Activated CD4-positive, alpha-beta T cell treated with anti-CD3 and anti-CD28 coated beads, Interleukin-2, amount 10 ng/mL, durations not matched to agents 7 days and 5 days (primary cell): ENCODE measurements around the gene ADAM12. TPM values are rescaled to one million over a fixed set of nuclear protein-coding genes. Genes with fewer than 3 reads are reported as not detected.

Experiments used
- CTCF ChIA-PET: fragments of 350-600 bp; sonication (Branson Sonifier 250); formaldehyde crosslinking; loops from one replicate; lab custom pipeline; 2021; ENCODE audit warnings: antibody characterized with exemption; lab: Charles Lee
- POLR2A ChIA-PET: fragments of 350-600 bp; sonication (Branson Sonifier 250); formaldehyde crosslinking; loops from one replicate; lab custom pipeline; 2021; ENCODE audit warnings: antibody characterized with exemption; lab: Charles Lee
- DNase-seq: peaks from one replicate; pipeline ENCODE4 v3.0.0-alpha.2; 2020
- H3K27ac Mint-ChIP-seq: one replicate; pipeline ENCODE4 v1.8.0; 2021; ENCODE audit warnings: mild to moderate bottlenecking, moderate library complexity, mixed read lengths
- H3K27me3 Mint-ChIP-seq: one replicate; pipeline ENCODE4 v1.8.0; 2021; ENCODE audit warnings: mixed read lengths
- H3K36me3 Mint-ChIP-seq: one replicate; pipeline ENCODE4 v1.8.0; 2021; ENCODE audit warnings: low read depth, mixed read lengths
- H3K4me1 Mint-ChIP-seq: one replicate; pipeline ENCODE4 v1.8.0; 2021; ENCODE audit warnings: mixed read lengths
- H3K4me3 Mint-ChIP-seq: one replicate; pipeline ENCODE4 v1.8.0; 2021; ENCODE audit warnings: mild to moderate bottlenecking, moderate library complexity, mixed read lengths
- H3K9me3 Mint-ChIP-seq: one replicate; pipeline ENCODE4 v1.8.0; 2021; ENCODE audit warnings: mixed read lengths
- total RNA-seq, 2 experiments: library from RNA; stranded (reverse); gene quantifications; one replicate each; pipeline ENCODE4 v1.2.3, GENCODE V29; 2021

The ADAM12 gene
- total RNA-seq, 2 experiments from 2014 or later = 0.45 to 0.65 TPM

DNA sequence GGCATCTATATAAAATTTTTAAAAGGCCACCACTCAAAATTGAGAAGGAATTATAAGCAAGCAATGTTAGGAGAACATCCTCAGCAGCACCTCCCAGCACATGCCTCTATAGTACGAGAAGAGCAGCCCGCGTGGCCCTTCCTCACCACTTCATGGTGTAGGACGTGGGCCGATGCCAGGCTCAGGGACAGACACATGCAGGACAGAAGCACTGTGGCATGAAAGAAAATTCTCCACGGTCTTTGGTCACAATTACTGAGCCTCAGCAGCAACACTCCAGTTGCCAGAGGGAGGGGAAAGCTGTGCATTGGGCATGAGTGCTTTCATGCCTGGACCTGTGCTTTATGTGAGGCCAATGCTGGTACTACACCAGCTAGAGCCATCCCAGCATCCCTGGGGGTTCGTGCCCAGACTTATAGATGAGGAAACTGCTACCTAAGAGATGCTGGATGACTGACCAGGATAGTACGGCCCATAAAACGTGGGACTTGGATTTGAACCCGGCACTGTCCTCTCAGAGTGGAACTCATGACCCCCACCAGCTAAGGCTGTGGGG lies 164.7 kb downstream of the ADAM12 start:
- H3K36me3 Mint-ChIP-seq = no peaks in the 10 kb centered on the region
- no peaks in the 10 kb centered on the region for H3K9me3 Mint-ChIP-seq
- ChIA-PET CTCF (interaction anchor here (0.5 kb wide), 1 partner anchor 18 kb away, joined by 3 read pairs; no protein-coding TSS in a partner anchor), POLR2A (no interaction called here)
- no peaks in the 10 kb centered on the region for H3K27me3 Mint-ChIP-seq
- H3K4me1 Mint-ChIP-seq = no peaks in the 10 kb centered on the region
- H3K4me3 Mint-ChIP-seq = no peak overlapping the region
- no peak for DNase-seq
- H3K27ac Mint-ChIP-seq = no peak overlapping the region

DNA sequence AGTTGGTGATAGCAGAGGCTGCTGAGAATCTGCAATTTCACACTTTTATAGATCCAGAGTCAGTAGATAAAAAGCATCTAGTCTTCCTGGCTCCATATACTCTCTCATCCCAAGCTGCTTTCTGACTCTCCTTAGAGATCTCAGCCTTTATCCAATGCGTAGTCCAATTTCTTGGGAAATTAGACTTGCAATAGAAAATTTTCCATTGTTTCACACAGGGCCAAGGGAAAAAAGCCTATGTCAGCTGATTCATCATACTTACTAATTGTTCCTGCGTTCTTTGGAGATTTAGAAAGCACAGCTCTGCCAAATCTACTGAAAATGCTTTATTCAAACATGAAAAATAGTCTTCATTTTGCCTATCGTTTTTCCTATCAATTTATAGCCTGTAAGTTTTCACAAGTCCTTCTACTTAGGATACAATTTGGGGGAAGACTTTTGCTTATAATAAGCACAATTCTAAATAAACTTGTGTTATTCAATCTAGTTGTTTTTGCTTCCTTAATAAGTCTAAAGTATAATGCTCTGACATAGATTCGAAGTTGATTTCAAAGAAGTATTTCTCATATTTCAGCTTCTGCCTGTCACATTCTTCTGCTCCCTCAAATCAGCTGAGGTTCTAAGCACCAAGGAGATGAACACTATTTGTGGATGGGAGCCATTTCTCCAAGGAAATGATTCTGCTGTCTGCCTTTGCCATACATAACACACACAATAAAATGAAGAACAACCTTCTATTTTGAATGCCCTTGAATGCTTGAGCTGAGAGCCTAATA lies 165.4 kb downstream of the ADAM12 start:
- Mint-ChIP-seq H3K4me3 (no peak overlapping the region), H3K9me3 (no peaks in the 10 kb centered on the region), H3K27me3 (no peaks in the 10 kb centered on the region), H3K27ac (no peak overlapping the region), H3K4me1 (no peaks in the 10 kb centered on the region), H3K36me3 (no peaks in the 10 kb centered on the region)
- ChIA-PET CTCF (no interaction called here), POLR2A (no interaction called here)
- no peak for DNase-seq

DNA sequence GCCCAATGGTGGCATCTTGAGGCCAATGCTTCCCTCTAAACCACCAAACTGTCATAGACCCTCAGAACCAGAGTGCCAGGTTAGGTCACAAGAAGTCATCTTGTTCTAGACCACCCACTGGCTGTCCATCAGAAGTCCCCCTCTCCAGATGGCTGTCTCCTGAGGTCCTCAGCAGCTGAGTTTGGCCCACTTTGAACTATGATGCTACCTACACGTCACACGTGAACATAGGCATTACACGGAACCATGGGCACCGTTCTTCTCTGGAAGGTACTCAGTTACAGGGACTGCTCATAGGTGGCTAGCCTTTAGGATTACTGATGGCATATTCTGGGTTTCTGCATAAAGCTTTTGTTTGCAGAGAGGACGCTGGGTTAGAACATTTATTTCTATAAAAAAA lies 166.4 kb downstream of the ADAM12 start:
- Mint-ChIP-seq H3K4me1 (no peaks in the 10 kb centered on the region), H3K9me3 (no peaks in the 10 kb centered on the region), H3K36me3 (no peaks in the 10 kb centered on the region), H3K27me3 (no peaks in the 10 kb centered on the region), H3K27ac (no peak overlapping the region), H3K4me3 (no peak overlapping the region)
- POLR2A ChIA-PET = no interaction called here
- CTCF ChIA-PET = interaction anchor here (1.0 kb wide), 1 partner anchor 9 kb away, joined by 4 read pairs; no protein-coding TSS in a partner anchor
- no peak for DNase-seq

DNA sequence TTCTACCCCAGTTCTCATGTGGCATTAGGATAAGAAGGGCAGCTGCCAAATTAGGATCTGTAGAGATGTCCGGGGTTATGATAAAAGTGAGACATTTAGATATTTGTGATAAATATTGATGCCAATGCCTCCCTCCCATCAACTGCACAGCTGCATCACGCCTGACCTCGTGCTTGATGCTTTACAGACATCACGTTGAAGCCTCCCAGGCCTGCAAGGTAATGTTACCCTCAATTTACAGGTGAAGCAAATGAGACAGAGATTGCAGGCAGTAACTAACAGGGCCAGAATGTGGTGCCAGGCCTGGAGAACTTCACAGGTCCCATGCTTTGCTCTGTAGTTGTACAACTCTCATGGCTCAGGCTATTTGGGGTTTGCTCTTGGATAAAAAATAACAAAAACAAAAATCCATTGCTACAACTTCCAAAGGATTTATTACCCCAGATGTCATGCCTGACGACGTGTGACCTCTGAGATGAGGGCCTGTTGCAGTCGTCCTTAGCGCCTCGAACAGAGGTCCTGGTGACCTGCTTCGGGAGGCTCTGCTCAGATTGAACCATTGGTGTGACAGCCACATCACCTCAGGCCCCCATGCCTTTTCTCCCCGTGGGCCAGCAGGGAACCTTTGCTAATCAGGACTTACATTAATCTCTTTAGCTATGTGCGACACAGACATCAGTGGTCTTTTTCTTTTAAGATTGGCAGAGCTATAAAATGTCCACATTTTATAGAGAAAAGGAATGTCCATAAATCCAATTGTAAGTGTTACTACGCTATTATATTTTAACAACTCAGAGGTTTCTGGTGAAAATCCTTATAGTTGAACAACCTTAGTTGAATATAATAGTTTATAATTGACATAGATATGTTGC lies 169.3 kb downstream of the ADAM12 start:
- H3K4me3 Mint-ChIP-seq = no peak overlapping the region
- no peaks in the 10 kb centered on the region for H3K9me3 Mint-ChIP-seq
- CTCF ChIA-PET = no interaction called here
- POLR2A ChIA-PET = no interaction called here
- no peaks in the 10 kb centered on the region for H3K36me3 Mint-ChIP-seq
- DNase-seq = no peak
- H3K27ac Mint-ChIP-seq = no peak overlapping the region
- no peaks in the 10 kb centered on the region for H3K27me3 Mint-ChIP-seq
- no peaks in the 10 kb centered on the region for H3K4me1 Mint-ChIP-seq

DNA sequence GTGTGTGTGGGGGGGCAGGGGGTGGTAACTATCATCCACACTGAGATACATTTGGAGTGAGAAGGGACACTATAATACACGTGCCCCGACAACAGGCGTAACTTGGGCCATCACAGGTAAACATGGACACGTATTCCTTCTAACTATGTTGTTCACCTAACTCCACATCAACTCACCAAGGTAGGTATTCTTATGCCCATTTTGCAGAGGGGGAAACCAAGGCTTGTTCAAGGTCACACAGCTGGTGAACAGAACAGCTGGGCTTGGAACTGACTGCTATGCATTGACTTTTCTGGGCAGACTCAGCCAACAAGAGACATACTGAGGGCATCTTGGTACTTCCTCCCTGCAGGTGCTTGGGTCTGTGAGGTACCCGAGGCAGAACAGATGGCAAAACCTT lies 170.1 kb downstream of the ADAM12 start:
- Mint-ChIP-seq H3K36me3 (no peaks in the 10 kb centered on the region), H3K4me1 (no peaks in the 10 kb centered on the region), H3K27me3 (no peaks in the 10 kb centered on the region), H3K4me3 (no peak overlapping the region), H3K9me3 (no peaks in the 10 kb centered on the region), H3K27ac (no peak overlapping the region)
- CTCF ChIA-PET = interaction anchor here (0.7 kb wide), 2 partner anchors 18 to 1583 kb away, joined by 3 read pairs; no protein-coding TSS in a partner anchor
- POLR2A ChIA-PET = no interaction called here
- no peak for DNase-seq

DNA sequence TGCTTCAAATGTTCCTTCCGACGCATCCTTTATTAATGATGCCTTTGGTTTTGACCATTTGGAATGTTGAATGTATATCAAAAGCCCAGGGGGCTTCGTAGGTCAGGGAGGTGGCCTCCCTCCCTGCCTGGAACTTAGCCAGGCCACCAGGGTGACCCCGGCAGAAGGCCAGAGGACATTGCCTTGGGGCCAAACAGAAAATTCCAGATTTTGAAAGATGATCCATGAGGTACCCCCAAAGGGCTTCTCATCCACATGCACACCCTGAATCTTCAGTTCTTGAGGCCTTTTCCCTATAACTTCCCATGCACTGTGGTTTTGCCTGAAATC lies 171.7 kb downstream of the ADAM12 start:
- Mint-ChIP-seq H3K27ac (no peak overlapping the region), H3K9me3 (no peaks in the 10 kb centered on the region), H3K4me1 (no peaks in the 10 kb centered on the region), H3K27me3 (no peaks in the 10 kb centered on the region), H3K36me3 (no peaks in the 10 kb centered on the region), H3K4me3 (no peak overlapping the region)
- DNase-seq = no peak
- ChIA-PET CTCF (no interaction called here), POLR2A (no interaction called here)

DNA sequence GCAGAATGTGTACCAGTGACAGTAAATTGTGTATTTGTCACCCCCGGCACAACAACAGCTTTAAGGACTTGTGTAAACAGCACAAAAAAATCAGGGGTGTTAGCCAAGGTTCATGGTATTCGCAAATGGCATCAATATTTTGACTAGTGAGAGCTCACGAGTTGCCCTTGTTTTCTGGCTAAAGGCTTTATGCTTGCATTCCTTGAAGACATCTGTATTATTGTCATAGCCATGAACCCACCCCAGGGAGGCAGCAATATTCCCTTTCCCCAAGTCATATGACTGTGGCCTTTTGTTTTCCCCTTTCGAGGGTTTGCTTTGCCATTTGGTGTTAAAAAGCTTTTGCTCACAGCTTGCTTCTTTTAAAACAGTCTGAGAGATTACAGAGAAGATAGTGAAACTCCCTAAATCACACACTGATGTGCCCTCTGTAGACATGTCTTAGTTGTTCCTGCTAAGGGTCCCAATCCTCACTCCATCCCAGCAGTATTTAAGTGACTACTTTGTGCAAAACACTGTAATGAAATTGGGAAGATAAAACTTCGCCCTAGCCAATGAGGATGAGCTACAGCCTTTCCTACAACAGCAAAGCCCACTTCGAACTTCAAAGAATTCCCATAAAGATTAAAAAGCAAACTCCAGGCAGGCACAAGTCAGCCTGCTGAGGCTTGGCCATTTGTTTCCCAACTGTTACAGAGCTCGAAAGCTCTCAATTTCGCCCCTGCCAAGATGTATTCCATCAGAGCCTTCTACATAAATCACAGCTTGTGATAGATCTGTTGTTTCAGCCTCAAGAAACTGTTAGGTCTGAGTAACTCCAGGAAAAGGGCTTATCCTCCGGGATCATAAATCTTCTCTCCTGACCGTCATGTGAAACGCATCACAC lies 172.3 kb downstream of the ADAM12 start:
- POLR2A ChIA-PET = no interaction called here
- no peak overlapping the region for H3K4me3 Mint-ChIP-seq
- no peak overlapping the region for H3K27ac Mint-ChIP-seq
- H3K4me1 Mint-ChIP-seq = no peaks in the 10 kb centered on the region
- no peaks in the 10 kb centered on the region for H3K36me3 Mint-ChIP-seq
- no peak for DNase-seq
- H3K27me3 Mint-ChIP-seq = no peaks in the 10 kb centered on the region
- CTCF ChIA-PET = no interaction called here
- no peaks in the 10 kb centered on the region for H3K9me3 Mint-ChIP-seq

DNA sequence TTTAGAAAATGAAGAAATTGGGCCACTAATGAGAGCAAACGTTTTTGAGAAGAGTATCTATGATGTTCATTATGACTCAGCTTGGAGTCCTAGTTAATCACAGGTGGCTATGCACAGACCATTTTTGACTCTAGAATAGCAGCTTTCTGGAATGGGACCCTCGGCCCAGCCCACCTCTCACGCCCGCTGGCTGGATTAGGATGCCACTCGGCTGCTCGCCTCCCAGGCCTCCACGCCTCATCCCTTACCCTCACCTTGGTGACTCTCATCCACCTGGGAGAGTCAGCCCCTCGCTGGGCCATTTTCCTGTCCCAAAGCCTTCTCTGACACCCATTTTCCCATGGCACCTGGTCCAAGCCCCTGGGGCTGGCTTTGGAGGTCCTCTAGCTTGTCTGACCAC lies 173.6 kb downstream of the ADAM12 start:
- no peak for DNase-seq
- Mint-ChIP-seq H3K27me3 (no peaks in the 10 kb centered on the region), H3K27ac (no peak overlapping the region), H3K4me1 (no peaks in the 10 kb centered on the region), H3K9me3 (no peaks in the 10 kb centered on the region), H3K4me3 (no peak overlapping the region), H3K36me3 (no peaks in the 10 kb centered on the region)
- ChIA-PET POLR2A (no interaction called here), CTCF (no interaction called here)

DNA sequence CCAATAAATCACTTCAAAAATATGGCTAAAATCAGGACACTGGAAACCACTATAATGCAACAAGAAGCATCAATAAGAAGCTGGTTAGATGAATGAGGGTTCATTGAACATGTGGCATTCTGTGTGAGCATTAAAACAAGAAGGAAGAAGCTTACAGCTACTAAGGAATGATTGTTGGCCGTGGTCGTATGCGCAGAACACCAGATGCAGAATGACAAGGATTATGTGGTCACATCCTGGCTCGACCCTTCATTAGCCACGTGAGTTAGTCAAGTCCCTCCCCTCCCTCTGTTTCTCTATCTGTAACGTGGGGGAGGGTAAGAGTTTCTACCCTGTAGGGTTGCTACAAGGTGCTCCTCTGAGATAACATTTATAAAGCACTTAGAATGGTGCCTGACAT lies 174.3 kb downstream of the ADAM12 start:
- ChIA-PET CTCF (no interaction called here), POLR2A (no interaction called here)
- Mint-ChIP-seq H3K9me3 (no peaks in the 10 kb centered on the region), H3K36me3 (no peaks in the 10 kb centered on the region), H3K27me3 (no peaks in the 10 kb centered on the region), H3K27ac (no peak overlapping the region), H3K4me1 (no peaks in the 10 kb centered on the region), H3K4me3 (no peak overlapping the region)
- DNase-seq = no peak

DNA sequence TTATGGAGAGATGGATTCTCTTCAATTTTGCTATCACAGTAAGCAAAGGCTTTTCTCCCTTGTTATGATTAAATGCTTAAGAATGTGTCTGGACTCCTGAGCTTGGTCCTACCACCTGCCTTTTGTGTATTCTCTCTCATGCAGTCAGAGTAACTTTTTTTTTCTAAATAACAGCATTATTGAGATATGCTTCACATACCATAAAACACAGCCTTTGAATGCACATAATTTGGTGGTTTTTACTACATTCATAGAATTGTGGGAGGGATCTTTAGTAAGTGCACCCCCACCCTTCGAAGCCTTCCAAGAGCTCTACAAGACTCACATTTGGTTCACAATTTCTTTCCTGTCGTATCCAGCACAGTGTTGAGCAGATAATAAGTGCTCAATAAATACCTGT lies 175.5 kb downstream of the ADAM12 start:
- ChIA-PET CTCF (no interaction called here), POLR2A (no interaction called here)
- H3K36me3 Mint-ChIP-seq = no peaks in the 10 kb centered on the region
- H3K27me3 Mint-ChIP-seq = no peaks in the 10 kb centered on the region
- H3K4me1 Mint-ChIP-seq = no peaks in the 10 kb centered on the region
- no peaks in the 10 kb centered on the region for H3K9me3 Mint-ChIP-seq
- H3K4me3 Mint-ChIP-seq = no peak overlapping the region
- H3K27ac Mint-ChIP-seq = no peak overlapping the region
- no peak for DNase-seq

DNA sequence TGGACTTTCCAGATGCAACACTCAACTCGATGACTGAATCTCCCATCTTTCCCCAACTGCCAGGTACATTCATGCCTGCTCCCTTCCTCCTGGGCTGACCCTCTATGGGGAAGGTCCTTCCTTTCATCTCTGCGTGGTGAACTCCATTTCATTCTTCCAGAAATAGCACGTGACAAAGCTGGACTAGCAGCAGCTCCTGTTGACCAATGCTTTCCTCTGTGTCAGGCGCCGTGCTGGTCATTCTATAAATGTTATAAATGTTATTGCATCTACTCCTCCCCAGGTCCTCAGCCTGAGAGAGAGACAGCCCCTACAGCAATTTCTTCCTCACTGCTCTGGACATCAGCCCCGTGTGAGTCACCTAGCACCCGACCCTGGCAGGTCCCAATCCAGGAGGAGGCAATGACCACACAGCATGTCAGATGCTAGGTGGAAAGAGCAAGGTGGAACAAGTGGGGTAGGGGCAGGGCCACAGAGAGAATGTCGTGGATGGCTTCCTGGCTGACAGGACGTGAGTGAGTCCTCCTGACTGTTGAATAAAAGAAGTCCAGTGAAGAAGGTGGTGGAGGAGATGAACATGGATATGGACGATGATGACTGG lies 178.1 kb downstream of the ADAM12 start:
- Mint-ChIP-seq H3K4me3 (no peak overlapping the region), H3K4me1 (no peaks in the 10 kb centered on the region), H3K27me3 (no peaks in the 10 kb centered on the region), H3K9me3 (no peaks in the 10 kb centered on the region), H3K36me3 (no peaks in the 10 kb centered on the region), H3K27ac (no peak overlapping the region)
- DNase-seq = no peak
- ChIA-PET CTCF (no interaction called here), POLR2A (no interaction called here)

DNA sequence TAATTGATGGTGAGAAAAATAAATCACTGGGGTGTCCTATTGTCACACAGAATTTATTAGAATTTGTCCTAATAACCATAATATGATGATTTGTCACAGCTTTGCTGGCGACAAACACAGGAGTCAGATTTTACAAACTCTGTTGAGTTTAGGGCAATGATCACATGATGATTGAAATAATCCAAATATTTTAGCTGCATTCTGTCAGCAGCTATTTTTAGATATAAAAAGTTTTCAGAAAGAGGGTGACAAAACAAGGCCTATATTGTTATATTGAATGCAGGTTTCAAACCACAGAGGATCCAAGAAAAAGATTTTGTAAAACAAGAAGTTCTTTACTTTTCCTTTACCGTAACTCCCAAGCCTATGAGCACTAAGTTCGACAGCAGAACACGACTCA lies 178.8 kb downstream of the ADAM12 start:
- Mint-ChIP-seq H3K27ac (no peak overlapping the region), H3K36me3 (no peaks in the 10 kb centered on the region), H3K4me3 (no peak overlapping the region), H3K4me1 (no peaks in the 10 kb centered on the region), H3K9me3 (no peaks in the 10 kb centered on the region), H3K27me3 (no peaks in the 10 kb centered on the region)
- no peak for DNase-seq
- ChIA-PET POLR2A (no interaction called here), CTCF (no interaction called here)
